Activated CD8-positive, alpha-beta T cell treated with anti-CD3 and anti-CD28 coated beads, Interleukin-2, amount 10 ng/mL, durations not matched to agents 7 days and 5 days (primary cell): ENCODE measurements around the gene RPS23. TPM values are rescaled to one million over a fixed set of nuclear protein-coding genes. Genes with fewer than 3 reads are reported as not detected.
"Not testable (repeated sequence)": the region's sequence is repeated elsewhere in the genome, so short reads cannot be mapped to it uniquely, and the experiment has no call there.

Source experiments
- ATAC-seq: fragments of 150-1000 bp; cut with Tn5 transposase; one replicate; pipeline ENCODE4 v1.10.0; 2021; ENCODE audit warnings: moderate library complexity
- CTCF ChIA-PET: fragments of 350-600 bp; sonication (Branson Sonifier 250); formaldehyde crosslinking; loops from one replicate; lab custom pipeline; 2021; ENCODE audit warnings: antibody characterized with exemption; lab: Charles Lee
- POLR2A ChIA-PET: fragments of 350-600 bp; sonication (Branson Sonifier 250); formaldehyde crosslinking; loops from one replicate; lab custom pipeline; 2021; ENCODE audit warnings: antibody characterized with exemption; lab: Charles Lee
- DNase-seq: peaks from one replicate; pipeline ENCODE4 v3.0.0-alpha.2; 2020
- H3K27ac Mint-ChIP-seq: one replicate; pipeline ENCODE4 v1.8.0; 2021; ENCODE audit warnings: mild to moderate bottlenecking, mixed read lengths
- H3K27me3 Mint-ChIP-seq: one replicate; pipeline ENCODE4 v1.8.0; 2021; ENCODE audit warnings: low read depth, mixed read lengths
- H3K36me3 Mint-ChIP-seq: one replicate; pipeline ENCODE4 v1.8.0; 2021; ENCODE audit warnings: low read depth, mixed read lengths
- H3K4me1 Mint-ChIP-seq: one replicate; pipeline ENCODE4 v1.8.0; 2021; ENCODE audit warnings: low read depth, mixed read lengths
- H3K4me3 Mint-ChIP-seq: one replicate; pipeline ENCODE4 v1.8.0; 2021; ENCODE audit warnings: mild to moderate bottlenecking, mixed read lengths
- H3K9me3 Mint-ChIP-seq: one replicate; pipeline ENCODE4 v1.8.0; 2022; ENCODE audit warnings: mixed read lengths; ENCODE audit not compliant: insufficient read depth
- total RNA-seq, 2 experiments: library from RNA; stranded (reverse); gene quantifications; one replicate each; pipeline ENCODE4 v1.2.3, GENCODE V29; 2021

The RPS23 gene
- total RNA-seq, 2 experiments from 2014 or later = 1,914 to 1,974 TPM

GRCh38 chr5:82285206-82285605, 7.1 kb upstream of the RPS23 start:
- CTCF ChIA-PET = no interaction called here
- Mint-ChIP-seq H3K27ac (no peak overlapping the region), H3K27me3 (no peaks in the 10 kb centered on the region), H3K36me3 (no peaks in the 10 kb centered on the region), H3K4me1 (peaks cover 3% of the 10 kb centered on the region), H3K9me3 (no peaks in the 10 kb centered on the region), H3K4me3 (no peak overlapping the region)
- ATAC-seq = no peak
- POLR2A ChIA-PET = no interaction called here
- no peak for DNase-seq

GRCh38 chr5:82283893-82284292, 5.7 kb upstream of the RPS23 start:
- ChIA-PET POLR2A (no interaction called here), CTCF (interaction anchor here (1.2 kb wide), 1 partner anchor 24 kb away, joined by 3 read pairs; no protein-coding TSS in a partner anchor)
- H3K4me1 Mint-ChIP-seq = peaks cover 12% of the 10 kb centered on the region
- H3K9me3 Mint-ChIP-seq = no peaks in the 10 kb centered on the region
- ATAC-seq = no peak
- no peak overlapping the region for H3K27ac Mint-ChIP-seq
- H3K4me3 Mint-ChIP-seq = no peak overlapping the region
- H3K36me3 Mint-ChIP-seq = no peaks in the 10 kb centered on the region
- no peaks in the 10 kb centered on the region for H3K27me3 Mint-ChIP-seq
- no peak for DNase-seq

GRCh38 chr5:82278711-82279370, 687 bp upstream of the RPS23 start:
- Mint-ChIP-seq H3K36me3 (peaks cover 41% of the 10 kb centered on the region), H3K4me1 (peaks cover 36% of the 10 kb centered on the region), H3K9me3 (no peaks in the 10 kb centered on the region), H3K27me3 (no peaks in the 10 kb centered on the region), H3K4me3 (peak overlapping the region; percentile 89), H3K27ac (peak overlapping the region; percentile 98)
- ChIA-PET CTCF (interaction anchor here (0.9 to 1.5 kb wide), 2 partner anchors 19 to 113 kb away, joined by 3 read pairs; no protein-coding TSS in a partner anchor), POLR2A (interaction anchor here (0.6 to 2.7 kb wide), 8 partner anchors 9 to 1183 kb away, joined by 3 to 17 read pairs (median 3); partner anchors contain the start of genes SSBP2 and ZCCHC9)
- ATAC-seq (no peak), DNase-seq (no peak)

- DNase-seq (no peak), ATAC-seq (peak; percentile 10)
- H3K36me3 Mint-ChIP-seq = peaks cover 52% of the 10 kb centered on the region
- ChIA-PET CTCF (interaction anchor here (1.1 to 1.5 kb wide), 2 partner anchors 102 to 112 kb away, joined by 3 read pairs; no protein-coding TSS in a partner anchor), POLR2A (interaction anchor here (1.1 to 2.7 kb wide), 3 partner anchors 10 to 20 kb away, joined by 3 to 17 read pairs (median 3); no protein-coding TSS in a partner anchor)
- peak overlapping the region; percentile 89 for H3K4me3 Mint-ChIP-seq
- peaks cover 41% of the 10 kb centered on the region for H3K4me1 Mint-ChIP-seq
- H3K27me3 Mint-ChIP-seq = no peaks in the 10 kb centered on the region
- H3K27ac Mint-ChIP-seq = peak overlapping the region; percentile 98
- H3K9me3 Mint-ChIP-seq = no peaks in the 10 kb centered on the region
Observed at GRCh38 chr5:82277613-82277986, 554 bp downstream of the RPS23 start.

GRCh38 chr5:82276800-82277612, 1.1 kb downstream of the RPS23 start:
- Mint-ChIP-seq H3K27ac (peak overlapping the region; percentile 98), H3K4me1 (peaks cover 44% of the 10 kb centered on the region)

GRCh38 chr5:82275216-82275664, 2.9 kb downstream of the RPS23 start:
- CTCF ChIA-PET = interaction anchor here (0.6 kb wide), 1 partner anchor 16 kb away, joined by 3 read pairs; no protein-coding TSS in a partner anchor
- peaks cover 41% of the 10 kb centered on the region for H3K4me1 Mint-ChIP-seq
- no peak overlapping the region for H3K27ac Mint-ChIP-seq

More at GRCh38 chr5:82276800-82277612, 1.1 kb downstream of the RPS23 start:
- CTCF ChIA-PET = interaction anchor here (1.1 kb wide), 1 partner anchor 102 kb away, joined by 3 read pairs; no protein-coding TSS in a partner anchor
- Mint-ChIP-seq H3K4me3 (peak overlapping the region; percentile 89), H3K36me3 (peaks cover 56% of the 10 kb centered on the region), H3K9me3 (no peaks in the 10 kb centered on the region), H3K27me3 (no peaks in the 10 kb centered on the region)
- ATAC-seq = no peak
- POLR2A ChIA-PET = interaction anchor here (1.1 to 2.7 kb wide), 3 partner anchors 11 to 20 kb away, joined by 3 to 17 read pairs (median 3); no protein-coding TSS in a partner anchor
- no peak for DNase-seq

GRCh38 chr5:82274343-82275211, 3.6 kb downstream of the RPS23 start:
- H3K27ac Mint-ChIP-seq = no peak overlapping the region
- peaks cover 36% of the 10 kb centered on the region for H3K4me1 Mint-ChIP-seq
- no peaks in the 10 kb centered on the region for H3K27me3 Mint-ChIP-seq
- no peak for DNase-seq
- no peak overlapping the region for H3K4me3 Mint-ChIP-seq
- ChIA-PET POLR2A (no interaction called here), CTCF (interaction anchor here (0.6 kb wide), 1 partner anchor 15 kb away, joined by 3 read pairs; no protein-coding TSS in a partner anchor)
- peaks cover 68% of the 10 kb centered on the region for H3K36me3 Mint-ChIP-seq
- no peaks in the 10 kb centered on the region for H3K9me3 Mint-ChIP-seq
- ATAC-seq = no peak

More at GRCh38 chr5:82275216-82275664, 2.9 kb downstream of the RPS23 start:
- Mint-ChIP-seq H3K36me3 (peaks cover 62% of the 10 kb centered on the region), H3K4me3 (no peak overlapping the region), H3K27me3 (no peaks in the 10 kb centered on the region), H3K9me3 (no peaks in the 10 kb centered on the region)
- ATAC-seq (no peak), DNase-seq (no peak)
- POLR2A ChIA-PET = no interaction called here

GRCh38 chr5:82273426-82273825, 4.7 kb downstream of the RPS23 start:
- H3K27me3 Mint-ChIP-seq, DNase-seq, H3K9me3 Mint-ChIP-seq, ATAC-seq, CTCF ChIA-PET, POLR2A ChIA-PET, H3K4me3 Mint-ChIP-seq: not testable (repeated sequence)
- H3K4me1 Mint-ChIP-seq = peaks cover 29% of the 10 kb centered on the region
- peaks cover 77% of the 10 kb centered on the region for H3K36me3 Mint-ChIP-seq
- H3K27ac Mint-ChIP-seq = peak overlapping the region; percentile 49

GRCh38 chr5:82272571-82273356, 5.4 kb downstream of the RPS23 start:
- H3K4me3 Mint-ChIP-seq, DNase-seq, POLR2A ChIA-PET, CTCF ChIA-PET, H3K27me3 Mint-ChIP-seq, ATAC-seq, H3K9me3 Mint-ChIP-seq: not testable (repeated sequence)
- peaks cover 81% of the 10 kb centered on the region for H3K36me3 Mint-ChIP-seq
- peaks cover 27% of the 10 kb centered on the region for H3K4me1 Mint-ChIP-seq
- H3K27ac Mint-ChIP-seq = peak overlapping the region; percentile 49

- POLR2A ChIA-PET = not testable (repeated sequence)
Observed at GRCh38 chr5:82269363-82269762, 8.8 kb downstream of the RPS23 start.

More at GRCh38 chr5:82269363-82269762, 8.8 kb downstream of the RPS23 start:
- peaks cover 52% of the 10 kb centered on the region for H3K36me3 Mint-ChIP-seq
- not testable (repeated sequence) for H3K4me1 Mint-ChIP-seq, H3K27me3 Mint-ChIP-seq, DNase-seq, H3K9me3 Mint-ChIP-seq, ATAC-seq, H3K27ac Mint-ChIP-seq, H3K4me3 Mint-ChIP-seq
- CTCF ChIA-PET = interaction anchor here (1.4 kb wide), 1 partner anchor 13 kb away, joined by 3 read pairs; no protein-coding TSS in a partner anchor
